ENCODE data around the gene FGF1.

The FGF1 gene

DNA sequence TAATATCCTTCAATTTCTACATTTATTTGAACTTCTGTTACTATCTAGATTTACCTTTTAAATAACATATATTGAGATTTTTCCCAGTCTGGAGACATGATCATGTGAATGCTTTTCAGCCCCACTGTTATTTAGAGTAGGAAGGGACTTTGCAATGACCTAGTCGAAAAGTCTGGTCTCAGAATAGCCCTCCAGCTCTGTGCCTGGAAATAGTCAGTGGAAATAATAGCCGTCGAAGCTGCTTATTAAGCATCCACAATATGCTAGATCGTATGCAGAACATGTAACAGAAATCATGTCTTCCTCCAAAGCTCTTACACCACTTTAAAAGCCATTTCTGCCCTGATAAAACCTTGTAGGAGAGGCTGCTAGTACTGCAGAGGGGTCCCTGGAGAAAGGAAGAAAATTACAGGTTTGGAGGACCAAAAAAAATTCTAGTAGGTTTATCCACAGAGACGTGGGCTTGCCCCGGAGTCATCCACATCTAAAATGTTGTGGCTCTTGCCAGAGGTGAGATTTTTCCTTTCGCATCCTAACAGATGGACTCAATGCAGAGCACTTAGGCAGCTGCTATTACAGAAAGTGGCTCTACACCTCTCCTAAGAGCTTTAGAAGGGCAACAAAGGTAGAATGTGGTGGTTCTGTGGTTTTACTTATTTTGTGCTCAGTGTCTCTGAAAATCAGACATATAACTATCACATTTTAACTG, 2.5 kb upstream of the FGF1 start:
- 0 out of 3 replicates have a peak, but pooled peaks have one; percentile 14 for ATAC-seq
- TF ChIP-seq GLIS3 (CRISPR knock-in tag; IDR thresholded peaks at IDR 0.05) = no peak
- no peak for TF ChIP-seq ZNF70 (CRISPR knock-in tag; IDR thresholded peaks at IDR 0.05)
- TF ChIP-seq BACH2 (CRISPR knock-in tag; IDR thresholded peaks at IDR 0.05; ENCODE audit: borderline replicate concordance) = no peak
- no peak for TF ChIP-seq CSDC2 (CRISPR knock-in tag; IDR thresholded peaks at IDR 0.05)
- TF ChIP-seq, protein P1, sequence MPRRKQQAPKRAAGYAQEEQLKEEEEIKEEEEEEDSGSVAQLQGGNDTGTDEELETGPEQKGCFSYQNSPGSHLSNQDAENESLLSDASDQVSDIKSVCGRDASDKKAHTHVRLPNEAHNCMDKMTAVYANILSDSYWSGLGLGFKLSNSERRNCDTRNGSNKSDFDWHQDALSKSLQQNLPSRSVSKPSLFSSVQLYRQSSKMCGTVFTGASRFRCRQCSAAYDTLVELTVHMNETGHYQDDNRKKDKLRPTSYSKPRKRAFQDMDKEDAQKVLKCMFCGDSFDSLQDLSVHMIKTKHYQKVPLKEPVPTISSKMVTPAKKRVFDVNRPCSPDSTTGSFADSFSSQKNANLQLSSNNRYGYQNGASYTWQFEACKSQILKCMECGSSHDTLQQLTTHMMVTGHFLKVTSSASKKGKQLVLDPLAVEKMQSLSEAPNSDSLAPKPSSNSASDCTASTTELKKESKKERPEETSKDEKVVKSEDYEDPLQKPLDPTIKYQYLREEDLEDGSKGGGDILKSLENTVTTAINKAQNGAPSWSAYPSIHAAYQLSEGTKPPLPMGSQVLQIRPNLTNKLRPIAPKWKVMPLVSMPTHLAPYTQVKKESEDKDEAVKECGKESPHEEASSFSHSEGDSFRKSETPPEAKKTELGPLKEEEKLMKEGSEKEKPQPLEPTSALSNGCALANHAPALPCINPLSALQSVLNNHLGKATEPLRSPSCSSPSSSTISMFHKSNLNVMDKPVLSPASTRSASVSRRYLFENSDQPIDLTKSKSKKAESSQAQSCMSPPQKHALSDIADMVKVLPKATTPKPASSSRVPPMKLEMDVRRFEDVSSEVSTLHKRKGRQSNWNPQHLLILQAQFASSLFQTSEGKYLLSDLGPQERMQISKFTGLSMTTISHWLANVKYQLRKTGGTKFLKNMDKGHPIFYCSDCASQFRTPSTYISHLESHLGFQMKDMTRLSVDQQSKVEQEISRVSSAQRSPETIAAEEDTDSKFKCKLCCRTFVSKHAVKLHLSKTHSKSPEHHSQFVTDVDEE (CRISPR knock-in tag; IDR thresholded peaks at IDR 0.05) = no peak
- TF ChIP-seq ESRRG (CRISPR knock-in tag; IDR thresholded peaks at IDR 0.05) = no peak
- TF ChIP-seq ZNF8 (CRISPR knock-in tag; IDR thresholded peaks at IDR 0.05) = no peak
- TF ChIP-seq, protein P2, sequence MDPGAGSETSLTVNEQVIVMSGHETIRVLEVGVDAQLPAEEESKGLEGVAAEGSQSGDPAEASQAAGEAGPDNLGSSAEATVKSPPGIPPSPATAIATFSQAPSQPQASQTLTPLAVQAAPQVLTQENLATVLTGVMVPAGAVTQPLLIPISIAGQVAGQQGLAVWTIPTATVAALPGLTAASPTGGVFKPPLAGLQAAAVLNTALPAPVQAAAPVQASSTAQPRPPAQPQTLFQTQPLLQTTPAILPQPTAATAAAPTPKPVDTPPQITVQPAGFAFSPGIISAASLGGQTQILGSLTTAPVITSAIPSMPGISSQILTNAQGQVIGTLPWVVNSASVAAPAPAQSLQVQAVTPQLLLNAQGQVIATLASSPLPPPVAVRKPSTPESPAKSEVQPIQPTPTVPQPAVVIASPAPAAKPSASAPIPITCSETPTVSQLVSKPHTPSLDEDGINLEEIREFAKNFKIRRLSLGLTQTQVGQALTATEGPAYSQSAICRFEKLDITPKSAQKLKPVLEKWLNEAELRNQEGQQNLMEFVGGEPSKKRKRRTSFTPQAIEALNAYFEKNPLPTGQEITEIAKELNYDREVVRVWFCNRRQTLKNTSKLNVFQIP (CRISPR knock-in tag; IDR thresholded peaks at IDR 0.05; ENCODE audit: borderline replicate concordance, low read depth) = no peak
- TF ChIP-seq ZFP3 (CRISPR knock-in tag; IDR thresholded peaks at IDR 0.05) = no peak
- TF ChIP-seq RARB (CRISPR knock-in tag; IDR thresholded peaks at IDR 0.05) = no peak
- no peak for TF ChIP-seq SNAI2 (CRISPR knock-in tag; IDR thresholded peaks at IDR 0.05)
- no peak for TF ChIP-seq TOX (CRISPR knock-in tag; IDR thresholded peaks at IDR 0.05; ENCODE audit: borderline replicate concordance)

DNA sequence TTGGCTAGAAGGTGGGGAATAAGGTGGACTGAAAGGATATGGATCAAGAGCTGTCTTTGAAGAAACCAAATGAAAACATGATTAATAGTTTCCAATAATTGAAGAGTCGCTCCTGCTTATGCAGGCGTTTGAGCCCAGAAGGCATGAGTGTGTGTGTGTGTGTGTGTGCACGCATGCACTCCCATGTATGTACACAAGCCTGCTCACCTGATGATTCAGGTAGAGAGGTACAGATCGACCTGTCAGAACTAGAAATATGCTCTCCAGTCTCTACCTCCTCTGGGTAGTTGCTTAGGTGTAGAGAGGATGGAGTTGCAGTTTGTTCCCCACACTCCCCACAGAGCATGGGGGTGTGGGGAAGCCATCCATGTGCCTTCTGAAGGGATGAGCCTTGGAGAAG, 1.1 kb upstream of the FGF1 start:
- ATAC-seq = no peak
- no peak for TF ChIP-seq ISL1 (CRISPR knock-in tag; IDR thresholded peaks at IDR 0.05)

DNA sequence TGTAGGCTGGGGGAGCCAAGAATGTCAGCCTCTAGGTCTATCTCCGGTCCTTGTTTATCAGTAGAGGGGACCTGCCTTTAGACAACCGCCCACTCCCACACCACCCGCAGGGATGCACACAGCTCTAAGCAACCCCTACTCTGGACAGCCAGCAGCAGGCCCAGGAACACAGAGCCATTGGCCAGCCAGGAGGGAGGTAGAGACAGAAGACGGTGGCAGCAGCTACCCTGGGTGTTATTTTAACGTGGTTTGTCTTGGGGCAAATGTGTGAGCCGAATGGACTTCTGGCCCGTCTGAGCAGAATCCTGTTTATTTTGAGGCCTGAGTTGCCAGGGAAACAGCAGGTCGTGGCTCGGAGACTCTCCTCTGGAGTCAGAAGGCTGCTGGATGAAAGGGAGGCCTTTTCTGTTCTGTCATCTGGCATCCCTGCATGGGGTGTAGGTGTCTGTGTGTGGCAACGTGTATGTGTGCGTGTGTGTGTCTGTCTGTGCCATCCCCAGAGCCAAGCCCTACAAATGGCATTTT, 382 bp upstream of the FGF1 start:
- ATAC-seq = peak; percentile 44
- TF ChIP-seq, protein P2 (CRISPR knock-in tag; IDR thresholded peaks at IDR 0.05; ENCODE audit: borderline replicate concordance, low read depth) = no peak
- no peak for TF ChIP-seq ZFP3 (CRISPR knock-in tag; IDR thresholded peaks at IDR 0.05)
- no peak for TF ChIP-seq ARNTL (CRISPR knock-in tag; IDR thresholded peaks at IDR 0.05; ENCODE audit: borderline replicate concordance, low read depth)
- TF ChIP-seq, protein P3, sequence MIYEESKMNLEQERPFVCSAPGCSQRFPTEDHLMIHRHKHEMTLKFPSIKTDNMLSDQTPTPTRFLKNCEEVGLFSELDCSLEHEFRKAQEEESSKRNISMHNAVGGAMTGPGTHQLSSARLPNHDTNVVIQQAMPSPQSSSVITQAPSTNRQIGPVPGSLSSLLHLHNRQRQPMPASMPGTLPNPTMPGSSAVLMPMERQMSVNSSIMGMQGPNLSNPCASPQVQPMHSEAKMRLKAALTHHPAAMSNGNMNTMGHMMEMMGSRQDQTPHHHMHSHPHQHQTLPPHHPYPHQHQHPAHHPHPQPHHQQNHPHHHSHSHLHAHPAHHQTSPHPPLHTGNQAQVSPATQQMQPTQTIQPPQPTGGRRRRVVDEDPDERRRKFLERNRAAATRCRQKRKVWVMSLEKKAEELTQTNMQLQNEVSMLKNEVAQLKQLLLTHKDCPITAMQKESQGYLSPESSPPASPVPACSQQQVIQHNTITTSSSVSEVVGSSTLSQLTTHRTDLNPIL (CRISPR knock-in tag; IDR thresholded peaks at IDR 0.05; ENCODE audit: low read depth) = no peak
- no peak for TF ChIP-seq ZNF8 (CRISPR knock-in tag; IDR thresholded peaks at IDR 0.05)
- no peak for TF ChIP-seq SNAI2 (CRISPR knock-in tag; IDR thresholded peaks at IDR 0.05)
- TF ChIP-seq CSDC2 (CRISPR knock-in tag; IDR thresholded peaks at IDR 0.05) = no peak
- TF ChIP-seq PPARA (CRISPR knock-in tag; IDR thresholded peaks at IDR 0.05; ENCODE audit: borderline replicate concordance) = no peak
- TF ChIP-seq RARB (CRISPR knock-in tag; IDR thresholded peaks at IDR 0.05) = no peak
- TF ChIP-seq BACH2 (CRISPR knock-in tag; IDR thresholded peaks at IDR 0.05; ENCODE audit: borderline replicate concordance) = no peak

DNA sequence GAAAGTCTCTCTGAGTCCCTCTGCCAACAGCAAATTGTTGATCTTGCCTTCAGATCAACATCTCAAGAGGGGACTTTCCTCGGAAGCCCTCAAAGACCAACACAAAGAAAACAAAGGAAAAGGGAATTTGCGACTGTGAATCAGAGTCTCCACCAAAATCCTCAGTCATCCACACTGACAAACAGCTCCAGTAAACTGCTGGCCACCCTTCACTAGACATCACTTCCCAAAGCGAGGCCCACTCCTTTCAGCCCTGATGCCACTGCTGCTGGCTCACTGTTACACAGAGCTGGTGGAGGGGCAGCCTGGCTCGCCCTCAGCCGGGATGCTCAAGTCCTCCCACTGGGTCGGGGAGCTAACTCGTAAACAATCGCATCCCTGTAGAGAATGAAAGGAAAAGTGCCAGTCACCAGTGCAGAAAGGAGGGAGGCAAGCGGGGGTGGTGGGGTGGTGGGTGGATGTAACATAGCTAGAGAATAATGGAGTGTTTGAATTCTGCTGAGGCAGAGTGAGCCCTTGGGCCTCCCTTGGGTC, 1.3 kb downstream of the FGF1 start:
- ATAC-seq = no peak
- no peak for TF ChIP-seq SNAI2 (CRISPR knock-in tag; IDR thresholded peaks at IDR 0.05)
- TF ChIP-seq, protein P3 (CRISPR knock-in tag; IDR thresholded peaks at IDR 0.05; ENCODE audit: low read depth) = no peak
- no peak for TF ChIP-seq ZNF70 (CRISPR knock-in tag; IDR thresholded peaks at IDR 0.05)
- no peak for TF ChIP-seq GLIS3 (CRISPR knock-in tag; IDR thresholded peaks at IDR 0.05)
- TF ChIP-seq, protein P4, sequence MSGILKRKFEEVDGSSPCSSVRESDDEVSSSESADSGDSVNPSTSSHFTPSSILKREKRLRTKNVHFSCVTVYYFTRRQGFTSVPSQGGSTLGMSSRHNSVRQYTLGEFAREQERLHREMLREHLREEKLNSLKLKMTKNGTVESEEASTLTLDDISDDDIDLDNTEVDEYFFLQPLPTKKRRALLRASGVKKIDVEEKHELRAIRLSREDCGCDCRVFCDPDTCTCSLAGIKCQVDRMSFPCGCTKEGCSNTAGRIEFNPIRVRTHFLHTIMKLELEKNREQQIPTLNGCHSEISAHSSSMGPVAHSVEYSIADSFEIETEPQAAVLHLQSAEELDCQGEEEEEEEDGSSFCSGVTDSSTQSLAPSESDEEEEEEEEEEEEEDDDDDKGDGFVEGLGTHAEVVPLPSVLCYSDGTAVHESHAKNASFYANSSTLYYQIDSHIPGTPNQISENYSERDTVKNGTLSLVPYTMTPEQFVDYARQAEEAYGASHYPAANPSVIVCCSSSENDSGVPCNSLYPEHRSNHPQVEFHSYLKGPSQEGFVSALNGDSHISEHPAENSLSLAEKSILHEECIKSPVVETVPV (CRISPR knock-in tag; IDR thresholded peaks at IDR 0.05) = no peak
- no peak for TF ChIP-seq ZC3H10 (CRISPR knock-in tag; IDR thresholded peaks at IDR 0.05)
- no peak for TF ChIP-seq ESRRG (CRISPR knock-in tag; IDR thresholded peaks at IDR 0.05)
- no peak for TF ChIP-seq OSR1 (CRISPR knock-in tag; IDR thresholded peaks at IDR 0.05)
- no peak for TF ChIP-seq PPARA (CRISPR knock-in tag; IDR thresholded peaks at IDR 0.05; ENCODE audit: borderline replicate concordance)
- no peak for TF ChIP-seq CSDC2 (CRISPR knock-in tag; IDR thresholded peaks at IDR 0.05)
- TF ChIP-seq TCF4 (CRISPR knock-in tag; IDR thresholded peaks at IDR 0.05; ENCODE audit: borderline replicate concordance) = no peak
- TF ChIP-seq, protein P5, sequence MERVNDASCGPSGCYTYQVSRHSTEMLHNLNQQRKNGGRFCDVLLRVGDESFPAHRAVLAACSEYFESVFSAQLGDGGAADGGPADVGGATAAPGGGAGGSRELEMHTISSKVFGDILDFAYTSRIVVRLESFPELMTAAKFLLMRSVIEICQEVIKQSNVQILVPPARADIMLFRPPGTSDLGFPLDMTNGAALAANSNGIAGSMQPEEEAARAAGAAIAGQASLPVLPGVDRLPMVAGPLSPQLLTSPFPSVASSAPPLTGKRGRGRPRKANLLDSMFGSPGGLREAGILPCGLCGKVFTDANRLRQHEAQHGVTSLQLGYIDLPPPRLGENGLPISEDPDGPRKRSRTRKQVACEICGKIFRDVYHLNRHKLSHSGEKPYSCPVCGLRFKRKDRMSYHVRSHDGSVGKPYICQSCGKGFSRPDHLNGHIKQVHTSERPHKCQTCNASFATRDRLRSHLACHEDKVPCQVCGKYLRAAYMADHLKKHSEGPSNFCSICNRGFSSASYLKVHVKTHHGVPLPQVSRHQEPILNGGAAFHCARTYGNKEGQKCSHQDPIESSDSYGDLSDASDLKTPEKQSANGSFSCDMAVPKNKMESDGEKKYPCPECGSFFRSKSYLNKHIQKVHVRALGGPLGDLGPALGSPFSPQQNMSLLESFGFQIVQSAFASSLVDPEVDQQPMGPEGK (CRISPR knock-in tag; IDR thresholded peaks at IDR 0.05; ENCODE audit: borderline replicate concordance) = no peak
- no peak for TF ChIP-seq RARB (CRISPR knock-in tag; IDR thresholded peaks at IDR 0.05)
- TF ChIP-seq ZFP3 (CRISPR knock-in tag; IDR thresholded peaks at IDR 0.05) = no peak
